Panc1 (cell line): Measurements from ENCODE around the gene MEF2A.

Experiments used
- POLR2AphosphoS5 ChIP-seq: IDR thresholded peaks from 2 replicates; pipeline ENCODE4 v1.6.1; 2012; ENCODE audit warnings: mild to moderate bottlenecking, low read depth, low read length, moderate library complexity
- TF ChIP-seq, protein P1 (sequence below): fragments of 450-650 bp; IDR thresholded peaks from 2 replicates; pipeline ENCODE4 v1.5.1; 2017; ENCODE audit warnings: mild to moderate bottlenecking
- TF ChIP-seq, protein P2 (sequence below), 2 experiments: IDR thresholded peaks; 2 replicates each; pipeline ENCODE4 v1.6.1; 2011 to 2012; ENCODE audit warnings: low read depth in 2 of 2, control low read depth in 1 of 2, low read length in 1 of 2, mild to moderate bottlenecking in 1 of 2, moderate library complexity in 1 of 2; ENCODE audit not compliant: insufficient read depth in 1 of 2

DNA sequence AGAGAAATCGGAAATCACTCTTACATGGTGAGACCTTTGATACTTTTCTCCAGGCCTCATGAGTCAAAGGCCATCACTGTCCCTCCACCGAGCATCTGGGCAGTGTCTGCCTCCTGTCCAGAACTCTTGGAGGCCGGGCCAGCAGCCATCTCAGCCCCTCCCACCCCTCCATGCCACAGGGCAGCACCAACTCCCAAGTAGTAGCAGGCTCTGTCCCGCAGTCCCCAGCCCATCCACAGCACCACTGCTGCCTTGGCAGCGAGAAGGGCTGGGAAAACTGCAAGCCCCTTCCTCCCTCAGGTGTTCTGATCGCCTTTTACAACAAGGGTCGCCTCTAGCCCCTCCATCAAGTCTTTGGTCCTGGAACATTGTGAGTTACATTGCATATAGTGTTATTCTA, 161.9 kb downstream of the MEF2A start:
- TF ChIP-seq, protein P1, sequence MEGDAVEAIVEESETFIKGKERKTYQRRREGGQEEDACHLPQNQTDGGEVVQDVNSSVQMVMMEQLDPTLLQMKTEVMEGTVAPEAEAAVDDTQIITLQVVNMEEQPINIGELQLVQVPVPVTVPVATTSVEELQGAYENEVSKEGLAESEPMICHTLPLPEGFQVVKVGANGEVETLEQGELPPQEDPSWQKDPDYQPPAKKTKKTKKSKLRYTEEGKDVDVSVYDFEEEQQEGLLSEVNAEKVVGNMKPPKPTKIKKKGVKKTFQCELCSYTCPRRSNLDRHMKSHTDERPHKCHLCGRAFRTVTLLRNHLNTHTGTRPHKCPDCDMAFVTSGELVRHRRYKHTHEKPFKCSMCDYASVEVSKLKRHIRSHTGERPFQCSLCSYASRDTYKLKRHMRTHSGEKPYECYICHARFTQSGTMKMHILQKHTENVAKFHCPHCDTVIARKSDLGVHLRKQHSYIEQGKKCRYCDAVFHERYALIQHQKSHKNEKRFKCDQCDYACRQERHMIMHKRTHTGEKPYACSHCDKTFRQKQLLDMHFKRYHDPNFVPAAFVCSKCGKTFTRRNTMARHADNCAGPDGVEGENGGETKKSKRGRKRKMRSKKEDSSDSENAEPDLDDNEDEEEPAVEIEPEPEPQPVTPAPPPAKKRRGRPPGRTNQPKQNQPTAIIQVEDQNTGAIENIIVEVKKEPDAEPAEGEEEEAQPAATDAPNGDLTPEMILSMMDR, result no peak
- TF ChIP-seq, protein P2, sequence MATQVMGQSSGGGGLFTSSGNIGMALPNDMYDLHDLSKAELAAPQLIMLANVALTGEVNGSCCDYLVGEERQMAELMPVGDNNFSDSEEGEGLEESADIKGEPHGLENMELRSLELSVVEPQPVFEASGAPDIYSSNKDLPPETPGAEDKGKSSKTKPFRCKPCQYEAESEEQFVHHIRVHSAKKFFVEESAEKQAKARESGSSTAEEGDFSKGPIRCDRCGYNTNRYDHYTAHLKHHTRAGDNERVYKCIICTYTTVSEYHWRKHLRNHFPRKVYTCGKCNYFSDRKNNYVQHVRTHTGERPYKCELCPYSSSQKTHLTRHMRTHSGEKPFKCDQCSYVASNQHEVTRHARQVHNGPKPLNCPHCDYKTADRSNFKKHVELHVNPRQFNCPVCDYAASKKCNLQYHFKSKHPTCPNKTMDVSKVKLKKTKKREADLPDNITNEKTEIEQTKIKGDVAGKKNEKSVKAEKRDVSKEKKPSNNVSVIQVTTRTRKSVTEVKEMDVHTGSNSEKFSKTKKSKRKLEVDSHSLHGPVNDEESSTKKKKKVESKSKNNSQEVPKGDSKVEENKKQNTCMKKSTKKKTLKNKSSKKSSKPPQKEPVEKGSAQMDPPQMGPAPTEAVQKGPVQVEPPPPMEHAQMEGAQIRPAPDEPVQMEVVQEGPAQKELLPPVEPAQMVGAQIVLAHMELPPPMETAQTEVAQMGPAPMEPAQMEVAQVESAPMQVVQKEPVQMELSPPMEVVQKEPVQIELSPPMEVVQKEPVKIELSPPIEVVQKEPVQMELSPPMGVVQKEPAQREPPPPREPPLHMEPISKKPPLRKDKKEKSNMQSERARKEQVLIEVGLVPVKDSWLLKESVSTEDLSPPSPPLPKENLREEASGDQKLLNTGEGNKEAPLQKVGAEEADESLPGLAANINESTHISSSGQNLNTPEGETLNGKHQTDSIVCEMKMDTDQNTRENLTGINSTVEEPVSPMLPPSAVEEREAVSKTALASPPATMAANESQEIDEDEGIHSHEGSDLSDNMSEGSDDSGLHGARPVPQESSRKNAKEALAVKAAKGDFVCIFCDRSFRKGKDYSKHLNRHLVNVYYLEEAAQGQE (IDR thresholded peaks at IDR 0.05; ENCODE audit: insufficient read depth in 1 of 2, low read depth in 2 of 2, low read length in 1 of 2), result no peak
- no peak for TF ChIP-seq POLR2AphosphoS5
